ENCODE results near the gene MMP15. TPM values are rescaled to one million over a fixed set of nuclear protein-coding genes. Genes with fewer than 3 reads are reported as not detected.
A peak's percentile ranks its signal among the peaks of the same experiment; 100 is the strongest.

The MMP15 gene
- total RNA-seq, 1 donor from 2014 or later: 38.9 TPM

GRCh38 chr16:58037365-58038057 lies 12.0 kb downstream of the MMP15 start:
- H3K36me3 Mint-ChIP-seq (ENCODE audit: low read depth): peaks cover 5% of the 10 kb centered on the region

GRCh38 chr16:58038219-58038641 lies 12.7 kb downstream of the MMP15 start:
- DNase-seq (ENCODE audit: low read depth, low spot score): no peak
- Mint-ChIP-seq H3K4me3 (no peak overlapping the region), H3K27ac (ENCODE audit: unreplicated experiment) (no peak overlapping the region), H3K9me3 (no peaks in the 10 kb centered on the region), H3K4me1 (peaks cover 3% of the 10 kb centered on the region), H3K36me3 (ENCODE audit: low read depth) (peaks cover 5% of the 10 kb centered on the region), H3K27me3 (ENCODE audit: low read depth) (no peaks in the 10 kb centered on the region)
- TF ChIP-seq CTCF (conservative IDR thresholded peaks at IDR 0.05): no peak

More at GRCh38 chr16:58037365-58038057, 12.0 kb downstream of the MMP15 start:
- DNase-seq (ENCODE audit: low read depth, low spot score): no peak
- TF ChIP-seq CTCF (conservative IDR thresholded peaks at IDR 0.05): no peak
- H3K4me3 Mint-ChIP-seq: no peak overlapping the region
- peaks cover 6% of the 10 kb centered on the region for H3K4me1 Mint-ChIP-seq
- H3K27me3 Mint-ChIP-seq (ENCODE audit: low read depth): no peaks in the 10 kb centered on the region
- no peaks in the 10 kb centered on the region for H3K9me3 Mint-ChIP-seq
- H3K27ac Mint-ChIP-seq (ENCODE audit: unreplicated experiment): no peak overlapping the region

GRCh38 chr16:58039829-58040495 lies 14.4 kb downstream of the MMP15 start:
- Mint-ChIP-seq H3K36me3 (ENCODE audit: low read depth) (peaks cover 5% of the 10 kb centered on the region), H3K27ac (ENCODE audit: unreplicated experiment) (peak overlapping the region; percentile 43), H3K4me1 (no peaks in the 10 kb centered on the region), H3K27me3 (ENCODE audit: low read depth) (no peaks in the 10 kb centered on the region), H3K4me3 (no peak overlapping the region), H3K9me3 (no peaks in the 10 kb centered on the region)
- no peak for DNase-seq (ENCODE audit: low read depth, low spot score)
- TF ChIP-seq CTCF (conservative IDR thresholded peaks at IDR 0.05): no peak

- no peaks in the 10 kb centered on the region for H3K27me3 Mint-ChIP-seq (ENCODE audit: low read depth)
- no peaks in the 10 kb centered on the region for H3K9me3 Mint-ChIP-seq
- no peak for TF ChIP-seq CTCF (conservative IDR thresholded peaks at IDR 0.05)
- no peak for DNase-seq (ENCODE audit: low read depth, low spot score)
- H3K36me3 Mint-ChIP-seq (ENCODE audit: low read depth): peaks cover 5% of the 10 kb centered on the region
- H3K27ac Mint-ChIP-seq (ENCODE audit: unreplicated experiment): peak overlapping the region; percentile 43
- H3K4me1 Mint-ChIP-seq: no peaks in the 10 kb centered on the region
- H3K4me3 Mint-ChIP-seq: no peak overlapping the region
Observed at GRCh38 chr16:58040496-58040846, 14.9 kb downstream of the MMP15 start.

GRCh38 chr16:58040945-58041627 lies 15.5 kb downstream of the MMP15 start:
- DNase-seq (ENCODE audit: low read depth, low spot score): no peak
- no peaks in the 10 kb centered on the region for H3K4me1 Mint-ChIP-seq
- no peaks in the 10 kb centered on the region for H3K9me3 Mint-ChIP-seq
- TF ChIP-seq CTCF (conservative IDR thresholded peaks at IDR 0.05): no peak
- H3K27me3 Mint-ChIP-seq (ENCODE audit: low read depth): no peaks in the 10 kb centered on the region
- peaks cover 5% of the 10 kb centered on the region for H3K36me3 Mint-ChIP-seq (ENCODE audit: low read depth)
- H3K27ac Mint-ChIP-seq (ENCODE audit: unreplicated experiment): no peak overlapping the region
- H3K4me3 Mint-ChIP-seq: no peak overlapping the region

Data from neural crest cell (in vitro differentiated cells).